ENCODE measurements around the gene ARID5B. TPM values are rescaled to one million over a fixed set of nuclear protein-coding genes. Genes with fewer than 3 reads are reported as not detected.

Gene ARID5B
- total and polyA plus RNA-seq, 2 experiments from 2014 or later = 53.2 to 55.0 TPM

GRCh38 chr10:61919646-61920215 is 18.2 kb downstream of the ARID5B start:
- Histone ChIP-seq H3K27ac (no peak overlapping the region), H3K4me1 (ENCODE audit: insufficient read depth) (peaks cover 11% of the 10 kb centered on the region), H3K9me3 (ENCODE audit: low read depth) (no peaks in the 10 kb centered on the region), H2AFZ (no peak overlapping the region), H4K20me1 (ENCODE audit: insufficient read depth, poor library complexity, severe bottlenecking) (peaks cover 19% of the 10 kb centered on the region), H3K9me2 (replicated peaks; ENCODE audit: insufficient read depth) (no peaks in the 10 kb centered on the region), H3K27me3 (no peaks in the 10 kb centered on the region), H3K4me3 (no peak overlapping the region), H3K79me2 (peaks cover 100% of the 10 kb centered on the region), H3K36me3 (replicated peaks; ENCODE audit: insufficient read depth, low read depth) (peaks cover 5% of the 10 kb centered on the region), H3K4me2 (no peak overlapping the region)
- DNase-seq (ENCODE audit: low spot score) = no peak
- TF ChIP-seq EZH2phosphoT487 (IDR thresholded peaks at IDR 0.05; ENCODE audit: low read depth, severe bottlenecking, unreplicated experiment) (no peak), CTCF (IDR thresholded peaks at IDR 0.05; ENCODE audit: poor library complexity) (no peak), EZH2 (IDR thresholded peaks at IDR 0.05; ENCODE audit: borderline replicate concordance) (no peak)
- WGBS (ENCODE audit: low lambda C conversion rate, missing lambda C conversion rate) = 79% methylated on average over 2 of the region's 2 CpGs

- H3K79me2 ChIP-seq = peaks cover 100% of the 10 kb centered on the region
Measured at GRCh38 chr10:61921143-61921542, 19.6 kb downstream of the ARID5B start.

GRCh38 chr10:61923210-61923949 is 21.9 kb downstream of the ARID5B start:
- Histone ChIP-seq H3K79me2 (peaks cover 100% of the 10 kb centered on the region), H3K4me2 (no peak overlapping the region), H3K9me2 (replicated peaks; ENCODE audit: insufficient read depth) (no peaks in the 10 kb centered on the region), H3K4me1 (ENCODE audit: insufficient read depth) (peaks cover 11% of the 10 kb centered on the region), H3K4me3 (no peak overlapping the region), H3K27ac (peak overlapping the region; percentile 9), H2AFZ (no peak overlapping the region), H3K9me3 (ENCODE audit: low read depth) (no peaks in the 10 kb centered on the region), H3K27me3 (no peaks in the 10 kb centered on the region), H4K20me1 (ENCODE audit: insufficient read depth, poor library complexity, severe bottlenecking) (peaks cover 16% of the 10 kb centered on the region), H3K36me3 (replicated peaks; ENCODE audit: insufficient read depth, low read depth) (no peaks in the 10 kb centered on the region)
- no peak for TF ChIP-seq EZH2 (IDR thresholded peaks at IDR 0.05; ENCODE audit: borderline replicate concordance)
- no peak for TF ChIP-seq CTCF (IDR thresholded peaks at IDR 0.05; ENCODE audit: poor library complexity)
- no peak for TF ChIP-seq EZH2phosphoT487 (IDR thresholded peaks at IDR 0.05; ENCODE audit: low read depth, severe bottlenecking, unreplicated experiment)
- WGBS (ENCODE audit: low lambda C conversion rate, missing lambda C conversion rate) = 56% methylated on average over 6 of the region's 6 CpGs
- DNase-seq (ENCODE audit: low spot score) = no peak

More at GRCh38 chr10:61921143-61921542, 19.6 kb downstream of the ARID5B start:
- Histone ChIP-seq H3K36me3 (replicated peaks; ENCODE audit: insufficient read depth, low read depth) (no peaks in the 10 kb centered on the region), H3K4me1 (ENCODE audit: insufficient read depth) (peaks cover 11% of the 10 kb centered on the region), H3K9me2 (replicated peaks; ENCODE audit: insufficient read depth) (no peaks in the 10 kb centered on the region), H3K27me3 (no peaks in the 10 kb centered on the region), H3K4me3 (no peak overlapping the region), H4K20me1 (ENCODE audit: insufficient read depth, poor library complexity, severe bottlenecking) (peaks cover 19% of the 10 kb centered on the region), H3K4me2 (no peak overlapping the region), H3K9me3 (ENCODE audit: low read depth) (no peaks in the 10 kb centered on the region), H2AFZ (no peak overlapping the region), H3K27ac (no peak overlapping the region)
- TF ChIP-seq EZH2phosphoT487 (IDR thresholded peaks at IDR 0.05; ENCODE audit: low read depth, severe bottlenecking, unreplicated experiment) (no peak), CTCF (IDR thresholded peaks at IDR 0.05; ENCODE audit: poor library complexity) (no peak), EZH2 (IDR thresholded peaks at IDR 0.05; ENCODE audit: borderline replicate concordance) (no peak)
- WGBS (ENCODE audit: low lambda C conversion rate, missing lambda C conversion rate) = 95% methylated on average over 2 of the region's 2 CpGs
- no peak for DNase-seq (ENCODE audit: low spot score)
